Fibroblast of skin of left quadriceps (primary cell): ENCODE results near the gene MYL10.
"Not testable (repeated sequence)": the region's sequence is repeated elsewhere in the genome, so short reads cannot be mapped to it uniquely, and the experiment has no call there.

Source experiments
- DNase-seq, 2 experiments: peaks; one replicate each; pipeline ENCODE4 v3.0.0-alpha.2; 2013; ENCODE audit warnings: low read depth in 2 of 2

The MYL10 gene

DNA sequence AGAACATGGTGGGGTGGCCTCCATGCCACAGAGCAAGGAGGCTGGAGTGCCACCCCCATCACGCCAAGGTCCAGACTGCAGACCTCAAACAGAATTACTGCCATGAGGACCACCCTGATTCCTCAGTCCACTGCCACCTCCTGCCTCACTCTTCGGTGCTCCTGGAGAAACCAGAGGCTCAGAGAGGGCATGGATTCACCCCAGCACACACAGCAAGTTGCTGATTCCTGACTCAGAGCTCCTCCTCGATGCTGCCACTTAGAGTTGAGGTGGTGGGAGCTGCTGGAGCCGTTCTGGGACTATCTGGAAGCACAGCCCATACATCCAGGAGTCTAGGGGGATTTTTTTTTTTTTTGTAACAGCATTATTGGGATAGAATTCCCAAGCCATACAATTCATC lies 22.0 kb upstream of the MYL10 start:
- no peak for DNase-seq

- DNase-seq, result no peak
Measured at GRCh38 chr7:101650579-101651081, 21.5 kb upstream of the MYL10 start.

GRCh38 chr7:101647876-101648275 lies 18.8 kb upstream of the MYL10 start:
- not testable (repeated sequence) for DNase-seq

GRCh38 chr7:101645951-101646350 lies 16.9 kb upstream of the MYL10 start:
- DNase-seq, result no peak

GRCh38 chr7:101644879-101645278 lies 15.8 kb upstream of the MYL10 start:
- DNase-seq, result no peak

- DNase-seq, result not testable (repeated sequence)
Measured at GRCh38 chr7:101639127-101639526, 10.0 kb upstream of the MYL10 start.

DNA sequence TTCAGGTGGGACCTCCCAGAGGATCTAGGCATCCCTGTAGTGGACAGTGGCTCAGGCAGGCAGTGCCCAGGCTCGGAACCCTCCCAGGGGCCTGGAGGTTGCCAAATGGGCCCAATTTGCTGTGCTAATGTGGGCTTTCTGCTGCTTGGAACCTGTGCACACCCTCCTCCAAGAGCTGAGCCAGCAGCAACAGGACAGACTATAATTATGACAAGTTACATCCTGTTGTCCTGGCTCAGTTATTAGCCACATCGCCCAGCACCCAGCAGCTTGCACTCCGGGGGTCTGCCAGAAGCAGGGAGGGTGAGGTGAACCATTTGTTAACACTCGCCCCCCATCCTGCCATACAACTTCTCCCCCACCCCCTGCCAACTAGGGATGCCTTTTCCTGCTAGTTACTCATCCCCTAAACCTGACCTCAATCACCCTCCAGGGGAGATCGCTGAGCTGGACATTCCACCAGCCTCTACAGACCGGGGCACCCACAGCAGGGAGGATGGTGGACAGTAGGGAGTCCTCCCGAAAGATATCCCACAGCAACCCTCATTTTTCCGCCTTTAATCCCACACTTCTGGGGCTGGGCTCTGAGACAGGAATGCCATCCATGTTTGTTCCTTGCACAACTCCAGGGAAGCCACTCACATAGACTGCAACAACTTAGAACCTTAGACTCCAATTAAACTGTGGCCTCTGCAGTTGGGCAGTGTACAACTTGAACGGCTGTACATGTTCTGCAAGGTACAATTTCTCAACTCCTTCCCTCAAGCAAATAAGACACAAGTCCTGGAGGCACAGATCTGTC lies 7.9 kb upstream of the MYL10 start:
- no peak for DNase-seq

DNA sequence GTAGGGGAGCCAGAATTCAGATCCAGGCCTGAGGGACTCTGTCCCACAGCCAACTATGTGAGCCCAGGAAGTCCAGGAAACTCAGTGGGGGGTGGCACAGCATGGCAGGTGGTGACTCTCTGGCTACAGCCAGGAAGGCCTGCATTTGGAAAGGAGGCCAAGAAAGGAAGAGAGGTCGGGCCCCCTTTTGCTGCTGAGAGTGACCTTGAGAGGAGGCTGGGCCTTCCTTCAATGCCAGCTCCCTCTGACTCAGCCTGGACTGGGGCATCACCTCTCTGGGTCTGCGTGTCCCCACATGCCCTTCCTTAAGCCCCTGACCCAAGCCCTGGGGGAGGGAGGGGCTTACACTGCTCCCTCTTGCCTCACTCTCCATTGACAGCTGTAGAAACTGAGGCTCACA lies 6.4 kb upstream of the MYL10 start:
- DNase-seq, result no peak

- no peak for DNase-seq
Measured at GRCh38 chr7:101634196-101634717, 5.2 kb upstream of the MYL10 start.

GRCh38 chr7:101633511-101633910 lies 4.4 kb upstream of the MYL10 start:
- no peak for DNase-seq

- no peak for DNase-seq
Measured at GRCh38 chr7:101632641-101633040, 3.5 kb upstream of the MYL10 start.

DNA sequence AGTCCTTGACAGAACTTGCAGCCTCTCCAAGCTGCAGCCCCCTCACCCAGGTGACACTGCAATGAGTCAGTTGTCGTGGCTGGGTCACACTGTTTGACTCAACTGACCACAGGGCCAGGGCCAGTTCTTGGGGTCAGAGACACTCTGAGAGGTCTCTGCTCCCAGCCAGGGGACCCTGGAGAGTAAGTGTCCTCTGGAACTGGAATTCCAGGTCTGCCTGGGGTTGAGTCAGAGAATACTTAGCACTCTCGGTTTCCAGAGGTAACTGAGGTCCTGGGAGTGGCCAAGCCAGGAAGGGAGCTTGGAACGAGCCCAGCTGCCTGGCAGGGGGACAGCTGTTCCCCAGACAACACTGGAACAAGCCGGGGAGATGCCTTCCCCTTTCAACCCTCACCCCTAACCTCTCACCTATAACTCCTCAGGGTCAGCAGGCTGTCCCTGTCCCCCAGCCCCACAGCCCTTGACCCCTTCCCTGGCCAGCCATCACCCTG lies 2.2 kb upstream of the MYL10 start:
- no peak for DNase-seq

DNA sequence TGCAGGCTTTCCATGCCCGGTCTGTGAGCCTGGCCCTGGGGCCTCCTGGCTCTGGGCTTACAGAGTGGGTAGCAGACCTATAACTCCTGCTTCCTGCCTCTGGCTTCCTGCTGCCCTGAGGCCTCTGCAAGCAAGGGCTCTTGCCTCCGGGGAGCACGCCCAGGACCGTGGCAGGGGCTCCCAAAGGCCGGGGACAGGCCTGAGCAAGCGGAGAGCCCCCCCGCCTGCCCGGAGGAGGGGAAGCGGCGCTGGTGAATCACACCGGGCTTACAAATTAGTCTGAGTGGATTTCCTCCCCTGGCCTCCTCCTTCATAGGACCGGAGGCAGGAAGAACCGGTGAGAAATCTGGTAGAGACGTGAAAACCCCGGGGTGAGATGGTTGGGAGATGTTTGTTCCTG lies 1.5 kb upstream of the MYL10 start:
- DNase-seq, result no peak

DNA sequence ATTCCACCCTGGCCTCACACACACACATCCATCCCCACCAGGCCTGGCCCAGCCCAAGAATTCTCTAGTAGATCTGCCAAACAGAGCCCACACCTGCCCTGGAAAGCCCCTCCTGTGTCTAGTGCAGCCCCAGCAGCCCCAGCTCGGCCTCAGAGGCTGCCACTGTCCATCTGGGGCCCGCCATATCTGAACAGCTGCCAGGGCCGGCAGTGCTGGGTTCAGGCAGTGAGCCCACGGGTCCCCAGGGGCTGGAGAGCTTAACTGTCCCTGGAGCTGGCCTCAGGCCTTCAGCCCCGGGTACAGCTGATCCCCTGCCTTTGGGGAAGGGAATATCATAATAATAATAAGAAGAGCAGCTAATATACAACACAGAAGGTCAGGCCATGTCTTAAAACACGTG lies 574 bp downstream of the MYL10 start:
- no peak for DNase-seq

DNA sequence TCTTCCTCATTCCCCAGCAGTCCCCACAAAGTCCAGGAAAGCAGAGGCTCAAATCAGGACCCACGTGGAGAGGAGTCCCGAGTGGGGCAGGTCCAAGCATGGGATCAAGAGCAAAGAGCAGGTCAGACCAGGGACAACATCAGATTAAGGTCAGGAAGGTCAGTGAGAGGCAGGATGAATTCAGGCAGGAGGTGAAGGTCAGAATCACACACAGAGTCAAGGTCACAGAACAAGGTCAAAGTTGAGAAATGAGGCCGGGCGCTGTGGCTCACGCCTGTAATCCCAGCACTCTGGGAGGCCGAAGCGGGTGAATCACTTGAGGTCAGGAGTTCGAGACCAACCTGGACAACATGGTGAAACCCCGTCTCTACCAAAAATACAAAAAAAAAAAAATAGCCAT lies 2.3 kb downstream of the MYL10 start:
- no peak for DNase-seq

DNA sequence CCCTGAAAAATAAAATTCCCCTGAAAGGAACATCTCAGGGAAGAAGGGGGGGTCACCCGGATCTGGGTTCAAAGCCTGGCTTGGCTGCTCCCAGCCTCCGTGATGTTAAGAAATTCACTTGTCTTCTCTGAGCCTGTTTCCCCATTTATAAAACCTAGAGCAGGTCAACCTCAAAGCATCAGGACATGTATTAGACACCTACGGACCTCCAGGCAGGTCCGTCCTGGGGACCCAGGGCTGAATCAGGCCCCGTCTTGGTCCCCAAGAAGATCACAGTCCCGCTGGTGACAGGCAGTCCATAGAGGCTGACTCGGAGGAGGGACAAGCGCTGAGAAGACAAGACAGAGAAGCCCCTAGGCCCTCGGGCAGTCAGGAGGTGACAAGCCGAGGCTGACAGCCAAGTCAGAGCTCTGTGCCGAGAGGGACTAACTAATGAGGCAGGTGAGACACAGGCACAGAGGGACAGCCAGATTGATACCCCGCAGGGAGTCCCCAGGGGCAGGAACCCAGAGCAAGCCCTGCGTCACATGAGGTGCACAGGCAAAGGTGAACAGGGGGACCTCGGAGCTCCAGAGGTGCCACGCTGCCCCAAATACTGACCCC lies 2.9 kb downstream of the MYL10 start:
- DNase-seq, result no peak

GRCh38 chr7:101625031-101625791 lies 3.9 kb downstream of the MYL10 start:
- DNase-seq, result no peak

- DNase-seq, result no peak
Measured at GRCh38 chr7:101624246-101625001, 4.7 kb downstream of the MYL10 start.

DNA sequence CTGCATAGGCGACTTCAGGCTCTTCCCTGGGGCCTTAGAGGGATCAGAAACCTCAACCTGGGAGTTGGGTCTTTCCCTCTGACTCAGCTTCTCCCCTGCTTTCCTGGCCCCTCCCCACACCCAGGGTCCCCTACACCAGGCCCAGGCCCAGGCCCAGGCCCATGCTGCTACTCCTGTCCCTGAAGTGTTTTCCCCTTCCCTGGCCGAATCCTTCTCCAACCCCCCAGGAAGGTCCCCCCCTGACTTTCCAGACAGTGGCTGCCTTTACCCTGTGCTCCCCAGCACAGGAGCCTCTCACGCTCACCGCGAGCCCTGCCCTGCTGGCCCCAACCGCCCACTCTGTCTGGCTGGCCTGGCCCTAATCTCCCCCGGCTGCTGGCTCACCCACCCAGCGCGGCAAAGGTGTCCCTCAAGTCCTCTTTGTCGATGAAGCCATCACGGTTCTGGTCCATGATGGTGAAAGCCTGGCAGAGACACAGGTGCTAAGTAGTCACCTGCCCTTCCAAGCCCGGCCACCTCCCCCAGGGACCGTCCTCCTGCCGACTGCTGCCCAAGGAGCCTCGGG lies 6.4 kb downstream of the MYL10 start:
- DNase-seq, result no peak

DNA sequence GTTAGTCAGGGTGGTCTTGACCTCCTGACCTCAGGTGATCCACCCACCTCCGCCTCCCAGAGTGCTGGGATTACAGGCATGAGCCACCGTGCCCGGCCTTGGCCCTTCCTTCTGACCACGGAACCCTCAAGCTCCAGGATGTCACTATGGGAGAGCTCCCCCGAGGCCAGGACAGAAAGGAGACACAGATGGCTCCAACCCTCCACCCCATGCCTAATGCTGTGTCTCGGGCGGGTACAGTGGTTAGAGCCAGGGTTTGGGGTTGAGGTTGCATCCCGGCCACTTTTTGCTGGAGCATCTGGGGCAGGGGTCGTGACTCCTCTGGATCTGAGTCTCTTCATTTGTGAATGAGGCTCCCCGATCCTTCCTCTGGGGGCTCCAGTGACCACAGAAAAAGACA lies 8.1 kb downstream of the MYL10 start:
- DNase-seq, result no peak

- DNase-seq, result no peak
Measured at GRCh38 chr7:101620395-101620794, 8.7 kb downstream of the MYL10 start.
